NCI-H82 treated with DMSO at 0.1 percent for 48 hours (cell line): ENCODE results near the gene SLC4A5.

ENCODE experiments used
- DNase-seq: peaks from one replicate; lab custom pipeline; 2025; ENCODE audit not compliant: unreplicated experiment; lab: John Stamatoyannopoulos, UW

Gene SLC4A5

DNA sequence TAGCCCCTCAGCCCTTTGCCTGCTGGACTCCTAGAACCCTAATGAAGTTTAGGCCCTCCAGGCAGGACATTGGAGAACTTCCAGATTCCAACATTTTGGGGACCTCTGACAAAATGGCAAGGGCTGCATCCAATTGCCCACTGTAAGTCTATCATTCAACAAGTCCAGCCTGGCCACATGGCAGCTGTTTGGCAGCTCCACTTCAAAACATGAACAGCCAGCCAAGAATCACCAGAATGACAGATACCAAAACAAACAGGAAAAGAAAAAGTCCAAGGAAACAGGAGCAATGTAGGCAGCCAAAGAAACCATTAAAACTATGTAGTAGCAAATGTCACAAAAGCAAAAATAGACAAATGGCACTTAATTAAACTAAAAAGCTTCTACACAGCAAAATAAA, 25.5 kb downstream of the SLC4A5 start:
- no peak for DNase-seq

GRCh38 chr2:74316627-74317295, 26.5 kb downstream of the SLC4A5 start:
- DNase-seq: no peak

DNA sequence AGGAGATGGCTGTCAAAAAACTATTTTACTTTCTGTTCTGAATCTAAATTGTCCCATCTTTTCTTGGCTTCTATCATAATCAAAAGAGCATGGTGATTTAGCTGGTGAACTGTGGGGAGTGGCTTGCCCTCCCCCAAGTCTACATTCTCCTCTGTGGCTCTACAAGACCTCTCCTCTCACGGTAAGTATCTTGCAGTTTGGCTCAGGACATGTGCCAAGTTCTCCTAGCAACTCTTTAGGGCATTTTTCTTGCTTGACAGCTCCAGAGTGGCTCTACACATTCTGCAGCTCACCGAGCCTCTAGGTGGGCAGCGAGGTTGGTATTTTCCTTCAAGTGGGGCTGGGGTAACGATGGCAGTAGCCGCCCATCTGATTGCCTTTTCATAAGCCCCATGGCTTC, 29.1 kb downstream of the SLC4A5 start:
- DNase-seq: no peak

DNA sequence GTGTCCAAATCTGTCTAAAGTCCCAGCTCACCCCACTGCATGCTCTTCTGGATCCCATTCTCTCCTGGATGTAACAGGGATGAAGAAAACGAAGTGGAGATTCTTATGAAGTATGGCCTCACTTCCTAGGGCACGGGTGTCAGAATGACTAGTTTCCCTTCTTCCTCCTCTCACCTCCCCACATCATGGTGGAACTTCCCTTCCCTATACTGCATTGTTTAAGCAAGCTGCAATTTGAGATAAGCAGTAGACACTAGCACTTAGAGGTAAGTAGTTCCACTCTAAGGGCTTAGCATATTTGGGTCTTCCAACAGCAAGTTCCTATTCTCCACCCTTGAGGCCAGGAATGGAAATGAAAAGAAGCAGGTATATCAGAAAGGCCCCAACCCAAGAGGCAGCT, 29.7 kb downstream of the SLC4A5 start:
- no peak for DNase-seq

DNA sequence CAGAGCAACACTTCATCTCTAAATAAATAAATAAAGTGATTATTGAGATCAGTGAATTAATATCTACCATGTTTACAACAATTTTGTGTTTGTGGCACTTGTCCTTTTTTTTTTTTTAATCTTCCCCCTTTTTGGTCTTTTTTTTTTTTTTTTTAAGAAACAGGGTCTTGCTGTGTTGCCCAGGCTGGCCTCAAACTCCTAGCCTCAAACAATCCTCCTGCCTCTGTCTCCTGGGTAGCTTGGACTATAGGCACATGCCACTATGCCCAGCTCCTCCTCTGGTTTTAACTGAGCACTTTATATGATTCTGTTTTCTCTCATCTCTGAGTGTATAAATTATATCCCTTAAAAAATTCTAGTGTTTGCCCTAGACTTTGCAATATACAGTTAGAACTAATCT, 30.3 kb downstream of the SLC4A5 start:
- no peak for DNase-seq

DNA sequence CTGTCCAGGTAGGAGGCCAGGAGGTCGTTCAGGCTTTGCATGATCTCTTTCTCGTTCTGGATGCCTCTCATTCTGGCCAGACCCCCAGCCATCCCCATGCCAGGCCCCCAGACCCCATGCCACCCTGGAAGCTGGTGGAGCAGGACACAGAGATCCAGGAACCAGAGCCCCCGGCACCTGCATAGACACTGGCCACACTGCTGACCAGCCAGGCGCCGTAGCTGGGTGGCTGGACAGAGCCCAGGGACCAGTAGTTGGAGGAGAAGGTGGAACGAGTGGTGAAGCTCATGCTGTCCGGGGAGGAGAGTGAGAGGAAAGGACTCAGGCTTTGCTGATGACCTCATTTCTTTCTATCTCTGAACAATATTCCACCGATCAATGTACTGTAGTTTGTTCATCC, 35.5 kb downstream of the SLC4A5 start:
- DNase-seq: no peak

DNA sequence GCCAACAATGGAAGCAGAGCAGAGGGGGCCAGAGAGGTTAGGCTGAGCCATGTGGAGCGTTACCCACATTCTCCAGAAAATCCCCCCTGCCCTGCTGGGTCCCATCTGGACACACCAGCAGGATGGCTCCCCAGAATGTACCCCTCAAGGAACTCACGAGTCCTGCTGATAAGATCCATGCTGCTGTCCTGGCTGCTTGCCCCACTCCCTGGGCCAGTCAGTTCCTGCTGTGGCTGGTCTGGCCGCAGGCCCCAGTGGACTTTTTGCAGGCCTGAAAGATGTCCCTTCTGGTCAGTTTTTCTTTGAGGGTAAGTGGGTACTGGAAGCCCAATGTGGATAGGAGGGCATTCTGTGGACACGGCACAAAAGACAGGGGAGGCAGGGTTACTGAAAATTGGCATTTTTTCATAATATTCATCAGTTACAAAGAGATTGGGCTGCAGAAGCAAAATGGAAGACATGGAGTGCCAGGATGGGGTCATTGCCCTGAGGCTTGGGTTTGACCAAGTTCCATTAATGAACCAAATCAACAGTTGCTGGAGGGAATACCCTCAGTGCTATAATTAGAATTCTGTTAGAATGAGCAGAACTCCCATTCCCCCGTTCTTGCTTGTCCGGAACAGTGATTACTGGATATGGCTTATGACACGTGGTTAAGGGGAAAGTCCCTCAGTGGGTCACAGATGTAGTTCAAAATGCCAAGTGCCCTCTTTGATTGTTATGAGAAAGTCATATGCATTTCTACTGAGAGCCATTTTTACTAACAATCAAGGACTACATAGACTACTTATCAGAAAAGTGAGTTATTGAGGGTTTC, 38.7 kb downstream of the SLC4A5 start:
- DNase-seq: no peak

DNA sequence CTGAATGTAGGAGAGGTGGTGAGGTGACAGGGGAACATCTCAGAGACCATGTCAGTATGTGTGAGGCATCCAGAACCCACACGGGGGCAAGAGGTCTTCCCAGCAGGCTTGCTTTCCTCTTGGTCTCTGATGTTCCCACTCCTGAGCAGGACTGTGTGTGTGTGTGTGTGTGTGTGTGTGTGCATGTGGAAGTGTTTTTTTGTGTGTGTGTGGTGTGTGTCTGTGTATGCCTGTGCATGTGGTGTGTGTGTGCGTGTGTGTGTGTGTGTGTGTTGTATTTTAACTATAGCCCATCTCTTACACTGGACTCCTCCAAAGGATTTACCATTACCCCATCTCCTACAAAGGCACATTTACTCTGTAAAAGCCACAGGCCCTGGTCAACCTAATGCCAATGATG, 40.4 kb downstream of the SLC4A5 start:
- DNase-seq: no peak

- no peak for DNase-seq
Observed at GRCh38 chr2:74301262-74301661, 42.0 kb downstream of the SLC4A5 start.

DNA sequence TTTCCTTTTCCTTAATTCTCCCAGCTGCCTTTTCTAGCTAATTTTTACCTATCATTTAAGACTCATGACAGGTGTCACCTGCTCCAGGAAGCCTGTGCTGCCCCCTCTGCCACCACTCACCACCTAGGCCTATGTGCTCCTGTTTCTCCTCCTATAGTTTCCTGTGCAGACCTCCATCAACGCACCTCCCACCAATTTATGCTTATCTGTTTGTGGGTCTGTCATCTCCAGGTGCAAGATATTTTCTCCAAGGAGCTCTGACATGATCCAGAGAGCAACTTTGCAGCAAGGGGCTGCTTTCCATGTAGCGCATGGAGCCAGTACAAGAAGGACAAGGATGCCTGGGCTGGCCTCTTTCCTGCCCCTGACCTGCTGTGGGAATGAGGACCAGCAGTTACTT, 42.7 kb downstream of the SLC4A5 start:
- no peak for DNase-seq

GRCh38 chr2:74297950-74298349, 45.3 kb downstream of the SLC4A5 start:
- no peak for DNase-seq

DNA sequence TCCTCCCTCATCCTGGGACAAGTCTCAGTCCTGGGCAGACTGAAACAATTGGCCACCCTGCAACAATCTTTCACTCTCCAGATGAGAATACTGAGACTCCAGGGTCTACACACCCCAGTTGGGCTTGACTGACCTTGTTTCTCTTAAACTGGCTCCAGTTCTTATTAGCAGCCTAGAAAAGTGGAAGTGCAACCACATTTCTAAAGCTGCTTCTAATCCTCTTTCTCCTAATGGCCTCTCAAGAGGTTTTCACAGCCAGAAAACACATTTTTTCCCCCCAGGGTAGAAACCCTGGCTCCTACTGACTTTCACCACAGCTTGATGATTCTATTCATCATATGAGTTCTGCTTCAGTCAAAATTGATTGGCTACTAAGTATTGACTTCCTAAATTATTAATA, 45.8 kb downstream of the SLC4A5 start:
- no peak for DNase-seq

- no peak for DNase-seq
Observed at GRCh38 chr2:74293191-74293991, 49.8 kb downstream of the SLC4A5 start.

- DNase-seq: no peak
Observed at GRCh38 chr2:74292751-74293150, 50.5 kb downstream of the SLC4A5 start.

DNA sequence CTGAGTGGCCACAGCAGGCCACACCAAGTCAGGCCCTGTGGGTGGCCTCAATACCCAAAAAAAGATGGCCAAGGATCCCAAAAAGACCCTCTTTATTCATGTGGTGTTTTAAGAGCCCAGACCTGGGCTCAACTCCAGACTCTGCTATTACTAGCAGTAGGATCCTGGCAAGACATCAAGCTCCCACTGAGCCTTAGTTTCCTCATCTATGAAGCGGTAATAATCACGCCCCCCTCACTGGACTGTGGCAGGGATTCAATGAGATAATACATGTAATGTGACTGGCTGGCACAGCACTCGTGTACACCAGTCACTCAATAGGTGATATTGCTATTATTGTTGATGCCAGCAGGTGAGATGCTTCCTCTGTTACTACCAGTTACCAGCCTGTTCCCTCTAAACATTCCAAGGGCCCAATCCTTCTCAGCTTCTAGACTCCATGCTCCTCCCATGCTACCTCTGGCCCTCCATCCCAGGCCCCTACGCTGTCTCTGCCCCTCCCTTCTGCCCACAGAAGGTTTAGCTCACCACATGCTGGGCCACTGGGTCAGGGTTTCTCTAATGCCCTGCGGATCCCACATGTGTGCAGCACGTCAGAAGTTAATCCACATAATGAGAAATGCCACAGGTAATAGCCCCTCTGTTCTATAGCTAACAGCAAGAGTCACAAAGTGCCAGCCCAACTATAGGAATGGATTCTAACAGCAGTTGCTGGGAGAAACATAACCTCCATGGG, 51.2 kb downstream of the SLC4A5 start:
- DNase-seq: no peak

DNA sequence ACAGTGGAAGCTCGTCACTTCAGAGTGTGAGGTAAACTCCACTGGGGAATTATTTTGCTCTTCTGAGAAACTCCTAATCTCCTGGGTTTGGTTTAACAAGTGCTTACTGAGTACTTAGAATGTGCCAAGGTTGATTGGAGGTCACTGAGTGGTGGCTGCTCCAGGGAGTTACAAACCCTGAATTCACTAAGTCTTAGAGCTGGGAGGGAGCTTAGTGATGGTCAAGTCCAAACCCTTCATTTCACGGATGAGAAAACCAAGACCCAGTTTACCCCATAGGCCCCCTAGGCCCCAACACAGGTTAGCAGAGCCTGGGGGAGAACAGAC, 52.0 kb downstream of the SLC4A5 start:
- no peak for DNase-seq

DNA sequence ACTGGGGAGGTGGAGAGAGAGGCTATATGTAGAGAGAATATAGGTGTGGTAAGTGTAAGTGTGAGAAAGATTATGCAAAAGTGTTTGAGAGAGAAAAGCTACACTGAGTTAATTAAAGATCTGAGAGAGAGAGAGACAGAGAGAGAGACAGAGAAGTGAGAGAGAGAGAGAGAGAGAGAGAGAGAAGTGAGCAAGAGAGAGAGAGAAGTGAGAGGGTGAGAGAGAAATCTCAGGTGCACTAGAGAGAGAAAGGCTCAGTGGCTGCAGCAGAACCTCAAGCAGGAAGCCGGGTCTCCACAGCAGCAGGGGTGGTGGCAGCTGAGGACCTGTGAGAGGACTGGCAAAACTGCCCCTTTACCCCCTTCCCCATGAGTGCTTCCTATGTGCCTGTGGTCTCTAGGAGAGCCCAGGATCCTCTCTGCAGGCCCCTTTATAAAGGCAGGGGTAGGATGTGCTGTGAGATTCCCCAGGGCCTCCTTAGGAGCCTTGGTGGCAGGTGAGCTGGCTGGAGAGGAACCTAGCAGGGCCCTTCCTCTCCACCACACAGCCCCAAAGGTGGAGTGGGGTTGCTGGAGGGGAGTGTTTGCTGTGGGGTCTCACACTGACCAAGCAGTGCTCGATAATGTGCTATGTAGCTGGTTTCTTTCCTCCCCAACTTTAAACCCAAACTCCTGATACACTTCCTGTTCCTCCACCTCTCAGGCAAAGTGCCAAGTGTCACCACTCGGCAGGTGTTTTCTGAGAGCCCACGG, 52.6 kb downstream of the SLC4A5 start:
- DNase-seq: no peak

DNA sequence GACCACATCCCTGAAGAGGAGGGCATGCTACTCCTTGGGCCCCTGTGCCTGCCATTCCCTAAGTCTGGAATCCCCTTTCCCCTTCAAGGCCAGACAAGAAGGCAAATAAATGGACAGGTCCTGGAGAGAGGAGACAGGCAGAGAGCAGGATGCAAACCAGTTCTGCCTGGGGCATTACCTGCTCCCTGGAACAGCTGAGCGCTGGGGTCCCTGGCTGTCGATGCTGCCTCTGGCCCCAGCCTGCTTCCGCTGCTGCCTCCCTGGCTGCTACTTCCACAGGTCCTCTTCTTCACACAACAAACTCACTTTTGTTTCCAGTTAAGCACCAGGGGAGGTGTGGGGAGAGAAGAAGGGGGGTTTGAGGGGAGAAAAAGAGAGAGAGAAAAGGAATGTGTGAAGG, 53.1 kb downstream of the SLC4A5 start:
- no peak for DNase-seq

DNA sequence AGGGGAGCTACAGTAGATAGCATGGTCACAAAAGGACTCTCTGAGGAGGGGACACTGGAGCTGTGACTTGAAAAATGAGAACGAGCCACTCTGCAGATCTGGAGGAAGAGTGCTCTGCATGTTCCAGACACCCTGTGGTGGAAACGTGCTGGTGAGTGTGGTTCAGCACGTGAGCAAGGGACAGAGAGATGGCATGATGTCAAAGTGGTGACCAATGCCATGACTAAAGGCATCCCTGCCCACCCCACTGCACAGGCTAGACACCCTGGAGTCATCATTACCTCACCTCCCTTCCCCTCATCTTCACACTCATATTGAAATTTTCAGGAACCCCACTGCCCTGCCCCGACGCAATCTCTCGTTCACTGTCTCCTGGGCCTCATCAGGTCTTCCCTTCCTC, 56.5 kb downstream of the SLC4A5 start:
- no peak for DNase-seq

GRCh38 chr2:74281141-74281975, 61.9 kb downstream of the SLC4A5 start:
- peak; percentile 79 for DNase-seq
